Smooth muscle cell (in vitro differentiated cells): ENCODE data around the gene CYB5R2. TPM values are rescaled to one million over a fixed set of nuclear protein-coding genes. Genes with fewer than 3 reads are reported as not detected.
A peak's percentile ranks its signal among the peaks of the same experiment; 100 is the strongest.

Experiments
- DNase-seq: peaks from one replicate; lab custom pipeline; 2025; ENCODE audit not compliant: unreplicated experiment; lab: John Stamatoyannopoulos, UW
- H2AFZ ChIP-seq: fragments of 200-600 bp; sonication (generic); 2 replicates; pipeline ENCODE4 v1.6.0; 2016; ENCODE audit warnings: antibody characterized with exemption, low read depth, mild to moderate bottlenecking
- H3F3A ChIP-seq: fragments of 200-600 bp; sonication (generic); 2 replicates; pipeline ENCODE4 v1.6.0; 2017; ENCODE audit warnings: antibody characterized with exemption, low read depth
- H3K27ac ChIP-seq: fragments of 200-600 bp; sonication (generic); 2 replicates; pipeline ENCODE4 v1.5.1; 2016; ENCODE audit warnings: low read depth, mild to moderate bottlenecking
- H3K27me3 ChIP-seq: fragments of 200-600 bp; sonication (generic); 2 replicates; pipeline ENCODE4 v1.6.1; 2016; ENCODE audit warnings: low read depth, mild to moderate bottlenecking
- H3K36me3 ChIP-seq: fragments of 200-600 bp; sonication (generic); 2 replicates; pipeline ENCODE4 v1.5.1; 2016; ENCODE audit warnings: low read depth
- H3K4me1 ChIP-seq: fragments of 200-600 bp; sonication (generic); 2 replicates; pipeline ENCODE4 v1.5.1; 2016; ENCODE audit warnings: low read depth
- H3K4me2 ChIP-seq: fragments of 200-600 bp; sonication (generic); 2 replicates; pipeline ENCODE4 v1.6.0; 2016; ENCODE audit warnings: mild to moderate bottlenecking
- H3K4me3 ChIP-seq: fragments of 200-600 bp; sonication (generic); 2 replicates; pipeline ENCODE4 v1.5.1; 2016; ENCODE audit warnings: mild to moderate bottlenecking
- H3K79me2 ChIP-seq: fragments of 200-600 bp; sonication (generic); 2 replicates; pipeline ENCODE4 v1.6.0; 2016; ENCODE audit warnings: low read depth, mild to moderate bottlenecking
- H3K9ac ChIP-seq: fragments of 200-600 bp; sonication (generic); 2 replicates; pipeline ENCODE4 v1.6.0; 2016; ENCODE audit warnings: low read depth
- H3K9me3 ChIP-seq: fragments of 200-600 bp; sonication (generic); replicated peaks from 2 replicates; pipeline ENCODE4 v1.5.1; 2016; ENCODE audit warnings: low read depth
- H4K20me1 ChIP-seq: fragments of 200-600 bp; sonication (generic); 2 replicates; pipeline ENCODE4 v1.6.0; 2016; ENCODE audit warnings: low read depth
- WGBS: methylation state at CpG from one replicate; pipeline ENCODE4 v1.1.7; 2016; ENCODE audit warnings: low lambda C conversion rate; 5-methylcytosine and 5-hydroxymethylcytosine counted together
- polyA plus RNA-seq: library from polyadenylated mRNA; unstranded; fragments of >200 nt; fragmentation: Nextera tagmentation; extraction: Ambion mirVana; gene quantifications from 2 replicates; pipeline ENCODE4 v1.2.1, GENCODE V29; 2016
- total RNA-seq: library from RNA; depleted of rRNA; stranded (reverse); fragments of >200 nt; gene quantifications from 2 replicates; pipeline ENCODE4 v1.2.3, GENCODE V29; 2014
- TF ChIP-seq, protein P1 (sequence below): fragments of 200-600 bp; sonication (generic); IDR thresholded peaks from 2 replicates; pipeline ENCODE4 v1.5.1; 2017; ENCODE audit warnings: borderline replicate concordance, mild to moderate bottlenecking, antibody characterized with exemption; ENCODE audit not compliant: insufficient read depth, poor library complexity, severe bottlenecking

The CYB5R2 gene
- total and polyA plus RNA-seq, 2 experiments from 2014 or later = 32.4 to 45.1 TPM

GRCh38 chr11:7703740-7704139, 30.4 kb upstream of the CYB5R2 start:
- DNase-seq = no peak
- no peaks in the 10 kb centered on the region for H4K20me1 ChIP-seq
- H3K36me3 ChIP-seq = no peaks in the 10 kb centered on the region
- no peaks in the 10 kb centered on the region for H3K4me1 ChIP-seq
- H3K9ac ChIP-seq = no peak overlapping the region
- H3K9me3 ChIP-seq = no peaks in the 10 kb centered on the region
- no peak overlapping the region for H2AFZ ChIP-seq
- no peak overlapping the region for H3K4me2 ChIP-seq
- H3K79me2 ChIP-seq = no peaks in the 10 kb centered on the region
- peaks cover 31% of the 10 kb centered on the region for H3K27me3 ChIP-seq
- H3F3A ChIP-seq = no peaks in the 10 kb centered on the region
- no peak overlapping the region for H3K27ac ChIP-seq
- WGBS = 14% methylated on average over 5 of the region's 5 CpGs
- TF ChIP-seq, protein P1, sequence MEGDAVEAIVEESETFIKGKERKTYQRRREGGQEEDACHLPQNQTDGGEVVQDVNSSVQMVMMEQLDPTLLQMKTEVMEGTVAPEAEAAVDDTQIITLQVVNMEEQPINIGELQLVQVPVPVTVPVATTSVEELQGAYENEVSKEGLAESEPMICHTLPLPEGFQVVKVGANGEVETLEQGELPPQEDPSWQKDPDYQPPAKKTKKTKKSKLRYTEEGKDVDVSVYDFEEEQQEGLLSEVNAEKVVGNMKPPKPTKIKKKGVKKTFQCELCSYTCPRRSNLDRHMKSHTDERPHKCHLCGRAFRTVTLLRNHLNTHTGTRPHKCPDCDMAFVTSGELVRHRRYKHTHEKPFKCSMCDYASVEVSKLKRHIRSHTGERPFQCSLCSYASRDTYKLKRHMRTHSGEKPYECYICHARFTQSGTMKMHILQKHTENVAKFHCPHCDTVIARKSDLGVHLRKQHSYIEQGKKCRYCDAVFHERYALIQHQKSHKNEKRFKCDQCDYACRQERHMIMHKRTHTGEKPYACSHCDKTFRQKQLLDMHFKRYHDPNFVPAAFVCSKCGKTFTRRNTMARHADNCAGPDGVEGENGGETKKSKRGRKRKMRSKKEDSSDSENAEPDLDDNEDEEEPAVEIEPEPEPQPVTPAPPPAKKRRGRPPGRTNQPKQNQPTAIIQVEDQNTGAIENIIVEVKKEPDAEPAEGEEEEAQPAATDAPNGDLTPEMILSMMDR = no peak
- H3K4me3 ChIP-seq = no peak overlapping the region

DNA sequence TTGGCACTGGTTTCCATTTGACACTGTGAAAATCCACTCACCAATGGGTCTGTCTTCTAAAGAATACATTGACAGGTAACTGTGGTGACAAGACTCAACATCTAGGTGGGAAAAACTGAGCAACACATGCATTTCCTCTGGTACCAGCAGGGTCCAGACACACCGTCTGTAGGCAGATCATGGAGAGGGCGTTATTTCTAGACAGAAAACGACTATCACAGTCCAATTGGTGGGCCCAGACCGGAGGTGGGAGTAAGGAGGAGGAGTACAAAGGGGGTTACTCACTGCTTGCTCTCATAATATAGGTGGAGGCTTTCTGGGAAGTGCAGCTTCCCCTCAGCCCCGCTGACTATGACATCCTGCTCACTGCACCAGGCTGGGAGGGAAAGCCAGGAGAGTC, 23.1 kb upstream of the CYB5R2 start:
- Histone ChIP-seq H3K4me2 (no peak overlapping the region), H4K20me1 (no peaks in the 10 kb centered on the region), H3K27me3 (peaks cover 7% of the 10 kb centered on the region), H3K4me1 (peaks cover 8% of the 10 kb centered on the region), H3K9ac (no peak overlapping the region), H3K9me3 (no peaks in the 10 kb centered on the region), H3K4me3 (no peak overlapping the region), H3F3A (no peaks in the 10 kb centered on the region), H2AFZ (no peak overlapping the region), H3K27ac (no peak overlapping the region), H3K36me3 (no peaks in the 10 kb centered on the region), H3K79me2 (no peaks in the 10 kb centered on the region)
- TF ChIP-seq, protein P1 = no peak
- no peak for DNase-seq
- 64% methylated on average over 5 of the region's 5 CpGs for WGBS

DNA sequence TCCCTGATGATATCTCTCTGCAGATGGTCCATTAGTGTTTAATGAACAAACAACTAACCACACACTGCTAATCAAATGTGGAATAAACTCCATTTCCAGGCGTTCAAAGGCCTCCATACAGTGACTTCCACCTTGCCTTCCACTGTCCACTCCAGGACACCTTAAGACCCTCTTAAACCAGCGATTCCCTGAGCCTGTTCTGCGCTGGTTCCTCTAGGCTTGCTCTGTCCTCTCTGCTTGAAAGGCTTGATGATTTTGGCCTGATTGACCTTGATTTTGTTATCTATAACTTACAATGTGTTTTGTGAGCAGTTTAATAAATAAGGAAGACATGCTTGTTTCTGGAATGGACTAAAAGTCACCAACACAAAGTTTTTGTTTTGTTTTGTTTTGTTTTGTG, 20.9 kb upstream of the CYB5R2 start:
- Histone ChIP-seq H3K27me3 (peaks cover 7% of the 10 kb centered on the region), H2AFZ (no peak overlapping the region), H3K4me1 (peaks cover 8% of the 10 kb centered on the region), H3K27ac (no peak overlapping the region), H3K4me2 (peak overlapping the region; percentile 66), H3K9ac (no peak overlapping the region), H3K4me3 (peak overlapping the region; percentile 24), H3K36me3 (no peaks in the 10 kb centered on the region), H4K20me1 (no peaks in the 10 kb centered on the region), H3F3A (no peaks in the 10 kb centered on the region), H3K9me3 (no peaks in the 10 kb centered on the region), H3K79me2 (no peaks in the 10 kb centered on the region)
- DNase-seq = no peak
- TF ChIP-seq, protein P1 = no peak
- 97% methylated on average over 3 of the region's 3 CpGs for WGBS

GRCh38 chr11:7692426-7692825, 19.1 kb upstream of the CYB5R2 start:
- no peaks in the 10 kb centered on the region for H3K36me3 ChIP-seq
- peaks cover 8% of the 10 kb centered on the region for H3K4me1 ChIP-seq
- no peaks in the 10 kb centered on the region for H3K27me3 ChIP-seq
- no peak overlapping the region for H3K4me3 ChIP-seq
- H3F3A ChIP-seq = no peaks in the 10 kb centered on the region
- no peak overlapping the region for H3K27ac ChIP-seq
- peak overlapping the region; percentile 22 for H3K4me2 ChIP-seq
- no peaks in the 10 kb centered on the region for H4K20me1 ChIP-seq
- TF ChIP-seq, protein P1 = no peak
- WGBS = 88% methylated on average over 3 of the region's 3 CpGs
- H3K79me2 ChIP-seq = no peaks in the 10 kb centered on the region
- H3K9ac ChIP-seq = no peak overlapping the region
- DNase-seq = no peak
- no peak overlapping the region for H2AFZ ChIP-seq
- H3K9me3 ChIP-seq = no peaks in the 10 kb centered on the region
